Fibroblast of skin of back (primary cell): ENCODE results near the gene METTL16.
A peak's percentile ranks its signal among the peaks of the same experiment; 100 is the strongest.

Source experiments
- DNase-seq: peaks from one replicate; pipeline ENCODE4 v3.0.0-alpha.2; 2013

METTL16 gene

GRCh38 chr17:2393954-2394749 lies 117.5 kb downstream of the METTL16 start:
- no peak for DNase-seq

GRCh38 chr17:2393174-2393953 lies 118.3 kb downstream of the METTL16 start:
- peak; percentile 88 for DNase-seq

- DNase-seq = peak; percentile 95
Measured at GRCh38 chr17:2392252-2393173, 119.2 kb downstream of the METTL16 start.

GRCh38 chr17:2391597-2392251 lies 120.0 kb downstream of the METTL16 start:
- no peak for DNase-seq

- no peak for DNase-seq
Measured at GRCh38 chr17:2390199-2390836, 121.4 kb downstream of the METTL16 start.

GRCh38 chr17:2388683-2389055 lies 123.0 kb downstream of the METTL16 start:
- no peak for DNase-seq

- no peak for DNase-seq
Measured at GRCh38 chr17:2388020-2388682, 123.5 kb downstream of the METTL16 start.

GRCh38 chr17:2387086-2388019 lies 124.3 kb downstream of the METTL16 start:
- no peak for DNase-seq

- DNase-seq = no peak
Measured at GRCh38 chr17:2386400-2387085, 125.1 kb downstream of the METTL16 start.

GRCh38 chr17:2385240-2386210 lies 126.2 kb downstream of the METTL16 start:
- DNase-seq = no peak

GRCh38 chr17:2384439-2385127 lies 127.1 kb downstream of the METTL16 start:
- no peak for DNase-seq

GRCh38 chr17:2383628-2384167 lies 128.0 kb downstream of the METTL16 start:
- DNase-seq = no peak

GRCh38 chr17:2380950-2381649 lies 130.6 kb downstream of the METTL16 start:
- no peak for DNase-seq

- DNase-seq = no peak
Measured at GRCh38 chr17:2380226-2380922, 131.3 kb downstream of the METTL16 start.

- no peak for DNase-seq
Measured at GRCh38 chr17:2379489-2380225, 132.0 kb downstream of the METTL16 start.
